Activated CD8-positive, alpha-beta memory T cell treated with anti-CD3 and anti-CD28 coated beads, Interleukin-2, amount 50 U/mL, for 24 hours (primary cell): ENCODE results near the gene TACC3.

ENCODE experiments used
- DNase-seq: peaks from one replicate; pipeline ENCODE4 v3.0.0-alpha.2; 2020; ENCODE audit errors: extremely low read depth

The TACC3 gene

GRCh38 chr4:1760521-1761071 is 39.3 kb downstream of the TACC3 start:
- no peak for DNase-seq

- DNase-seq: no peak
Observed at GRCh38 chr4:1761130-1761689, 39.9 kb downstream of the TACC3 start.

GRCh38 chr4:1762264-1763010 is 41.1 kb downstream of the TACC3 start:
- DNase-seq: no peak

- DNase-seq: no peak
Observed at GRCh38 chr4:1763070-1763549, 41.8 kb downstream of the TACC3 start.

- no peak for DNase-seq
Observed at GRCh38 chr4:1763550-1764080, 42.3 kb downstream of the TACC3 start.

GRCh38 chr4:1764670-1765069 is 43.3 kb downstream of the TACC3 start:
- DNase-seq: no peak

GRCh38 chr4:1765409-1766072 is 44.2 kb downstream of the TACC3 start:
- no peak for DNase-seq

- DNase-seq: no peak
Observed at GRCh38 chr4:1766106-1767060, 45.1 kb downstream of the TACC3 start.

- DNase-seq: no peak
Observed at GRCh38 chr4:1767061-1767769, 45.9 kb downstream of the TACC3 start.

- no peak for DNase-seq
Observed at GRCh38 chr4:1767770-1768366, 46.5 kb downstream of the TACC3 start.

GRCh38 chr4:1768367-1769034 is 47.2 kb downstream of the TACC3 start:
- no peak for DNase-seq

- DNase-seq: no peak
Observed at GRCh38 chr4:1769692-1770091, 48.4 kb downstream of the TACC3 start.

GRCh38 chr4:1770245-1770644 is 48.9 kb downstream of the TACC3 start:
- DNase-seq: no peak

- DNase-seq: no peak
Observed at GRCh38 chr4:1770791-1771231, 49.5 kb downstream of the TACC3 start.

GRCh38 chr4:1771555-1772305 is 50.4 kb downstream of the TACC3 start:
- DNase-seq: no peak

- DNase-seq: no peak
Observed at GRCh38 chr4:1772853-1773538, 51.7 kb downstream of the TACC3 start.

- no peak for DNase-seq
Observed at GRCh38 chr4:1773754-1774153, 52.4 kb downstream of the TACC3 start.
